ENCODE data around the gene ESRRA. TPM values are rescaled to one million over a fixed set of nuclear protein-coding genes. Genes with fewer than 3 reads are reported as not detected.
"Not testable (repeated sequence)": the region's sequence is repeated elsewhere in the genome, so short reads cannot be mapped to it uniquely, and the experiment has no call there.

ESRRA gene
- total RNA-seq, 1 experiment from 2014 or later = 16.0 TPM

GRCh38 chr11:64312947-64313346 lies 7.6 kb downstream of the ESRRA start:
- H3K79me2 ChIP-seq (ENCODE audit: low read length) = peaks cover 18% of the 10 kb centered on the region
- H3K27me3 ChIP-seq (ENCODE audit: low read length) = no peaks in the 10 kb centered on the region
- H3K9me2 ChIP-seq (replicated peaks; ENCODE audit: insufficient read depth, low read length) = no peaks in the 10 kb centered on the region
- H3K36me3 ChIP-seq (ENCODE audit: insufficient read depth, low read length) = peaks cover 6% of the 10 kb centered on the region; the same call in 1 of the 2 replicates
- H4K20me1 ChIP-seq (ENCODE audit: insufficient read depth, low read depth, low read length) = 0 out of 2 replicates have a peak, but pooled peaks cover 5% of the 10 kb centered on the region
- no peak overlapping the region for H3K4me2 ChIP-seq (ENCODE audit: low read depth, low read length, poor library complexity, severe bottlenecking)
- no peak overlapping the region for H3K27ac ChIP-seq (ENCODE audit: low read length)
- no peak overlapping the region for H2AFZ ChIP-seq (ENCODE audit: low read length)
- H3K9ac ChIP-seq (ENCODE audit: low read length) = 0 out of 2 replicates have a peak overlapping the region, but pooled peaks have one; percentile 20
- no peak for DNase-seq
- H3K9me3 ChIP-seq (ENCODE audit: low read length) = no peaks in the 10 kb centered on the region
- H3K4me1 ChIP-seq (ENCODE audit: low read length) = peaks cover 34% of the 10 kb centered on the region
- no peak overlapping the region for H3K4me3 ChIP-seq (ENCODE audit: low read length)

- Histone ChIP-seq H3K79me2 (ENCODE audit: low read length) (peaks cover 20% of the 10 kb centered on the region), H3K4me2 (ENCODE audit: low read depth, low read length, poor library complexity, severe bottlenecking) (no peak overlapping the region), H2AFZ (ENCODE audit: low read length) (no peak overlapping the region), H3K4me1 (ENCODE audit: low read length) (peaks cover 34% of the 10 kb centered on the region), H4K20me1 (ENCODE audit: insufficient read depth, low read depth, low read length) (0 out of 2 replicates have a peak, but pooled peaks cover 5% of the 10 kb centered on the region), H3K9ac (ENCODE audit: low read length) (0 out of 2 replicates have a peak overlapping the region, but pooled peaks have one; percentile 20), H3K9me2 (replicated peaks; ENCODE audit: insufficient read depth, low read length) (no peaks in the 10 kb centered on the region), H3K9me3 (ENCODE audit: low read length) (no peaks in the 10 kb centered on the region), H3K4me3 (ENCODE audit: low read length) (no peak overlapping the region), H3K27me3 (ENCODE audit: low read length) (no peaks in the 10 kb centered on the region), H3K36me3 (ENCODE audit: insufficient read depth, low read length) (peaks cover 5% of the 10 kb centered on the region; the same call in 1 of the 2 replicates), H3K27ac (ENCODE audit: low read length) (no peak overlapping the region)
- DNase-seq = no peak
These were observed 8.3 kb downstream of the ESRRA start for GRCh38 chr11:64313491-64314145.

GRCh38 chr11:64314146-64314804 lies 9.0 kb downstream of the ESRRA start:
- Histone ChIP-seq H3K27ac (ENCODE audit: low read length) (no peak overlapping the region), H3K9ac (ENCODE audit: low read length) (no peak overlapping the region), H3K4me3 (ENCODE audit: low read length) (no peak overlapping the region), H3K9me2 (replicated peaks; ENCODE audit: insufficient read depth, low read length) (no peaks in the 10 kb centered on the region), H2AFZ (ENCODE audit: low read length) (no peak overlapping the region), H3K9me3 (ENCODE audit: low read length) (no peaks in the 10 kb centered on the region), H3K36me3 (ENCODE audit: insufficient read depth, low read length) (peaks cover 5% of the 10 kb centered on the region; the same call in 1 of the 2 replicates), H3K27me3 (ENCODE audit: low read length) (no peaks in the 10 kb centered on the region), H4K20me1 (ENCODE audit: insufficient read depth, low read depth, low read length) (0 out of 2 replicates have a peak, but pooled peaks cover 5% of the 10 kb centered on the region), H3K79me2 (ENCODE audit: low read length) (peaks cover 24% of the 10 kb centered on the region), H3K4me1 (ENCODE audit: low read length) (peaks cover 40% of the 10 kb centered on the region), H3K4me2 (ENCODE audit: low read depth, low read length, poor library complexity, severe bottlenecking) (no peak overlapping the region)
- DNase-seq = no peak

GRCh38 chr11:64314805-64315561 lies 9.7 kb downstream of the ESRRA start:
- H3K4me2 ChIP-seq (ENCODE audit: low read depth, low read length, poor library complexity, severe bottlenecking) = peak overlapping the region; percentile 96

GRCh38 chr11:64315667-64316526 lies 10.6 kb downstream of the ESRRA start:
- not testable (repeated sequence) for H3K27me3 ChIP-seq (ENCODE audit: low read length); H3K9me3 ChIP-seq (ENCODE audit: low read length); H3K9me2 ChIP-seq (replicated peaks; ENCODE audit: insufficient read depth, low read length); H4K20me1 ChIP-seq (ENCODE audit: insufficient read depth, low read depth, low read length); DNase-seq; H2AFZ ChIP-seq (ENCODE audit: low read length)
- Histone ChIP-seq H3K4me3 (ENCODE audit: low read length) (peak overlapping the region; percentile 93), H3K9ac (ENCODE audit: low read length) (peak overlapping the region; percentile 94), H3K4me1 (ENCODE audit: low read length) (peaks cover 44% of the 10 kb centered on the region), H3K4me2 (ENCODE audit: low read depth, low read length, poor library complexity, severe bottlenecking) (peak overlapping the region; percentile 96), H3K79me2 (ENCODE audit: low read length) (peaks cover 24% of the 10 kb centered on the region), H3K27ac (ENCODE audit: low read length) (peak overlapping the region; percentile 81), H3K36me3 (ENCODE audit: insufficient read depth, low read length) (peaks cover 11% of the 10 kb centered on the region; the same call in 1 of the 2 replicates)

More at GRCh38 chr11:64314805-64315561, 9.7 kb downstream of the ESRRA start:
- Histone ChIP-seq H3K36me3 (ENCODE audit: insufficient read depth, low read length) (peaks cover 5% of the 10 kb centered on the region; the same call in 1 of the 2 replicates), H4K20me1 (ENCODE audit: insufficient read depth, low read depth, low read length) (0 out of 2 replicates have a peak, but pooled peaks cover 5% of the 10 kb centered on the region), H3K27ac (ENCODE audit: low read length) (no peak overlapping the region), H3K79me2 (ENCODE audit: low read length) (peaks cover 25% of the 10 kb centered on the region), H3K9ac (ENCODE audit: low read length) (peak overlapping the region; percentile 94), H3K27me3 (ENCODE audit: low read length) (no peaks in the 10 kb centered on the region), H3K4me3 (ENCODE audit: low read length) (peak overlapping the region; percentile 93; the same call in 1 of the 2 replicates), H3K9me3 (ENCODE audit: low read length) (no peaks in the 10 kb centered on the region), H3K4me1 (ENCODE audit: low read length) (peaks cover 44% of the 10 kb centered on the region), H2AFZ (ENCODE audit: low read length) (no peak overlapping the region), H3K9me2 (replicated peaks; ENCODE audit: insufficient read depth, low read length) (no peaks in the 10 kb centered on the region)
- DNase-seq = no peak

GRCh38 chr11:64316672-64317324 lies 11.5 kb downstream of the ESRRA start:
- 0 out of 2 replicates have a peak, but pooled peaks cover 5% of the 10 kb centered on the region for H4K20me1 ChIP-seq (ENCODE audit: insufficient read depth, low read depth, low read length)

GRCh38 chr11:64317325-64317960 lies 12.1 kb downstream of the ESRRA start, which contains the start of gene TRMT112:
TRMT112 (minus strand) TSS chr11:64317559; CDS start chr11:64317526, 33 bp downstream.
- H3K4me1 ChIP-seq (ENCODE audit: low read length) = peaks cover 44% of the 10 kb centered on the region
- H3K9me3 ChIP-seq (ENCODE audit: low read length) = no peaks in the 10 kb centered on the region
- H3K27ac ChIP-seq (ENCODE audit: low read length) = peak within 1 kb of the TSS; percentile 81
- H3K36me3 ChIP-seq (ENCODE audit: insufficient read depth, low read length) = peaks cover 11% of the 10 kb centered on the region; the same call in 1 of the 2 replicates
- H3K4me3 ChIP-seq (ENCODE audit: low read length) = peak within 1 kb of the TSS; percentile 93
- no peaks in the 10 kb centered on the region for H3K27me3 ChIP-seq (ENCODE audit: low read length)
- H3K4me2 ChIP-seq (ENCODE audit: low read depth, low read length, poor library complexity, severe bottlenecking) = peak within 1 kb of the TSS; percentile 96
- DNase-seq = peak; percentile 99
- peak within 1 kb of the TSS; percentile 99 for H3K9ac ChIP-seq (ENCODE audit: low read length)
- H4K20me1 ChIP-seq (ENCODE audit: insufficient read depth, low read depth, low read length) = 0 out of 2 replicates have a peak, but pooled peaks cover 5% of the 10 kb centered on the region
- no peaks in the 10 kb centered on the region for H3K9me2 ChIP-seq (replicated peaks; ENCODE audit: insufficient read depth, low read length)
- peaks cover 21% of the 10 kb centered on the region for H3K79me2 ChIP-seq (ENCODE audit: low read length)
- H2AFZ ChIP-seq (ENCODE audit: low read length) = no peak within 1 kb of the TSS

More at GRCh38 chr11:64316672-64317324, 11.5 kb downstream of the ESRRA start:
- peak overlapping the region; percentile 93 for H3K4me3 ChIP-seq (ENCODE audit: low read length)
- H3K9me3 ChIP-seq (ENCODE audit: low read length) = no peaks in the 10 kb centered on the region
- peaks cover 21% of the 10 kb centered on the region for H3K79me2 ChIP-seq (ENCODE audit: low read length)
- H3K4me2 ChIP-seq (ENCODE audit: low read depth, low read length, poor library complexity, severe bottlenecking) = peak overlapping the region; percentile 96
- H2AFZ ChIP-seq (ENCODE audit: low read length) = no peak overlapping the region
- DNase-seq = peak; percentile 78
- peak overlapping the region; percentile 81 for H3K27ac ChIP-seq (ENCODE audit: low read length)
- peaks cover 11% of the 10 kb centered on the region; the same call in 1 of the 2 replicates for H3K36me3 ChIP-seq (ENCODE audit: insufficient read depth, low read length)
- no peaks in the 10 kb centered on the region for H3K27me3 ChIP-seq (ENCODE audit: low read length)
- H3K9ac ChIP-seq (ENCODE audit: low read length) = peak overlapping the region; percentile 94
- peaks cover 44% of the 10 kb centered on the region for H3K4me1 ChIP-seq (ENCODE audit: low read length)
- no peaks in the 10 kb centered on the region for H3K9me2 ChIP-seq (replicated peaks; ENCODE audit: insufficient read depth, low read length)
